Astrocyte of the spinal cord (primary cell): ENCODE results near the gene THAP4.

Experiments
- DNase-seq: peaks from one replicate; pipeline ENCODE4 v3.0.0; 2011; ENCODE audit warnings: low read depth, low spot score
- H3K4me3 ChIP-seq: 2 replicates; pipeline ENCODE4 v1.5.1; 2011; ENCODE audit warnings: low read depth, mild to moderate bottlenecking, low read length, moderate library complexity
- CTCF ChIP-seq: IDR thresholded peaks from 2 replicates; pipeline ENCODE4 v1.5.1; 2012; ENCODE audit warnings: low read depth, mild to moderate bottlenecking, low read length, inconsistent platforms
- in situ Hi-C: cut with HindIII; loops from 2 replicates; pipeline ENCODE4 v1.10.0; 2017; ENCODE audit warnings: low sequenced_read_pairs

The THAP4 gene

DNA sequence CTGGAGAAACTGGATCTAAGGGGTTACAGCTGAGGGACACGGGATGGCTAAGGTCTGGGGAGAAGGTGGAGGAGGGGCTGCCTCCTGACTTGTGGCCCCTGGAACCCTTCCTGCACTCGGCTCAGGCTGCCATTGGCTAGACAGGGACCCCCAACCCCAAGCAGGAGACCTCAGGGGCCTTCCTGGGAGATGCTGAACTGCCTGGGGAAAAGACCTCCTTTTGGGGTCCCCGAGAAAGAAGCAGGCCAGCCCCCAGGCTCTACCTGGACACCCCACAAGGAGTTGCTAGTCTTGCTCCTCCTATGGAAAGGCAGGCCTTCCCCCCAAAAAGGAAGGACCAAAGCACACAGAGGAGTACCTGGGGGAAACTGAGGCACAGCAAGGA lies 88.5 kb downstream of the THAP4 start:
- in situ Hi-C loops, result no loop called here
- no peak for DNase-seq
- no peak overlapping the region for H3K4me3 ChIP-seq
- no peak for TF ChIP-seq CTCF

DNA sequence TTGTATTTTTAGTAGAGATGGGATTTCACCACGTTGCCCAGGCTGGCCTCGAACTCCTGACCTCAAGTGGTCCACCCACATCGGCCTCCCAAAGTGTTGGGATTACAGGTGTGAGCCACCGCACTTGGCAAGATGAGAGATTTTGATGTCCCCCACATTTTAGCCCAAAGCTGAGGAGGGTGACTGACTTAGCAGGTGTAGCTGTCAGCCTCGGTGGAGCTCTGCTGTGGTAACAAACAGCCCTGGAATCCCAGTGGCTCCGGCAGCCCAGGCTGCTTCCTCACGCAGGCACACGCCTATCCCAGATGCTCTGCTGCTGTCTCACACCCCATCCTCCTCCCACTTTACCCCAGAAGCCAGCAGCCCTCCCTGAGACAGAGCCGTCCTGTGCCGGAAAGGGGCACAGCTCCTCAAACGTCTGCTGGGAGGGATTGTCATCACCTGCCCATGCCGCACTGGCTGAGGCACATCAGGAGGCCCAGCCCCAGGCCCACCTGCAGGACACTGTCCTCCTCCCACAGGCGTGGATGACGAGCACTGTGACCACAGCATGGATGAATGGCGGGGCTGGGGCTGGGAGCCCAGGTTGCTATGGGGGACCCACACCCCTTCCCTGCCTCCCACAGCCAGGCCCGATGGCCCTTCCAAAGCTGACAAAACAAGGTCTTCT lies 89.0 kb downstream of the THAP4 start:
- DNase-seq, result no peak
- no peak for TF ChIP-seq CTCF
- no peak overlapping the region for H3K4me3 ChIP-seq
- in situ Hi-C loops, result no loop called here

DNA sequence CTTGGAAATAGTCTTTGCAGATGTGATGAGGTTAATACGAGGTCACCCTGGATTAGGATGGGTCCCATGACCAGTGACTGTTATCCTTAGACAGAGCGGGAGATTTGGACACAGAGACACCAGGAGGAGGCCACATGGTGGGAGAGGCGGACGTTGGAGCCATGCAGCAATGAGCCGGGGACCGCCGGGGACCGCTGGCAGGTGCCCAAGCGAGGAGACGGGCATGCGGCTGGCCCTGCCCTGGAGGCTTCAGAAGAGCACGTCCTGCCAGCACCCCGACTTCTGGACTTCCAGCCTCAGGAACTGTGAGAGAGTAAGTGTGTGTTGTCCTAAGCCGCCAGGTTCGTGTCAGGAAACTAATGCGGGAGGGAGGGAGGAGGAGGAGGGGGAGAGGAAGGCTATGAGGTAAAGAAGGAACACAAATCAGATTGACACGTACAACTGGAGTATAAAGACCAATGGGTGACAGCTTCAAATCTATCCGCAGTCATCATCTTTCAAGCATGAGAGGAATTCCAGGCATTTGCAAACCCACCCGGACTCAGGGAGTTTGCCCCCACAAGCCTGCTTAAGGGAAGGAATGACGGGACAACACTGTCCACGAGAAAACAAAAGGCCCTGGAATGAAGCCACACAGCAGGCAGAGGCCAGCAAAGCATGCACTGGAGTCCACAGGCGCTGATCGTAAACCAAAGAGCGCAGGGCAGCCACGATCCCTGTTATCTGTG lies 90.0 kb downstream of the THAP4 start:
- no peak for TF ChIP-seq CTCF
- peak; percentile 87 for DNase-seq
- no peak overlapping the region for H3K4me3 ChIP-seq
- in situ Hi-C loops, result no loop called here

GRCh38 chr2:241545523-241546473 lies 91.2 kb downstream of the THAP4 start:
- no peak overlapping the region for H3K4me3 ChIP-seq
- in situ Hi-C loops, result no loop called here
- no peak for DNase-seq
- no peak for TF ChIP-seq CTCF

- in situ Hi-C loops, result no loop called here
- no peak for TF ChIP-seq CTCF
- peak; percentile 71 for DNase-seq
- H3K4me3 ChIP-seq, result no peak overlapping the region
Measured at GRCh38 chr2:241545106-241545505, 91.9 kb downstream of the THAP4 start.

GRCh38 chr2:241542278-241542605 lies 94.7 kb downstream of the THAP4 start:
- no peak for DNase-seq
- TF ChIP-seq CTCF, result no peak
- in situ Hi-C loops, result no loop called here
- no peak overlapping the region for H3K4me3 ChIP-seq
